Kidney (tissue), 14 donors: ENCODE measurements around the gene GPC5. TPM values are rescaled to one million over a fixed set of nuclear protein-coding genes. Genes with fewer than 3 reads are reported as not detected.
A peak's percentile ranks its signal among the peaks of the same experiment; 100 is the strongest.

ENCODE experiments used
- DNase-seq, 5 donors: peaks; one replicate each; pipeline ENCODE4 v3.0.0-alpha.2; 2013 to 2020
- FAIRE-seq: peaks from 2 replicates; lab custom pipeline; 2012; peaks lifted over from hg19 to GRCh38; lab: Jason Lieb, UNC
- H3K27ac ChIP-seq, 2 donors: one replicate each; pipeline ENCODE4 v1.7.0; 2013; ENCODE audit warnings: low read depth in 2 of 2, low read length in 2 of 2, inconsistent platforms in 1 of 2
- H3K27me3 ChIP-seq: one replicate; pipeline ENCODE4 v1.7.1; 2013; ENCODE audit warnings: low read length, inconsistent platforms; ENCODE audit not compliant: control insufficient read depth, insufficient read depth
- H3K36me3 ChIP-seq, 3 donors: one replicate each; pipeline versions ENCODE4 v1.7.0 to v1.7.1; 2013; ENCODE audit warnings: low read length in 3 of 3, control low read depth in 1 of 3, inconsistent platforms in 1 of 3; ENCODE audit not compliant: insufficient read depth in 3 of 3, control insufficient read depth in 2 of 3
- H3K4me1 ChIP-seq, 3 donors: one replicate each; pipeline versions ENCODE4 v1.7.0 to v1.7.1; 2013; ENCODE audit warnings: low read length in 3 of 3, inconsistent platforms in 1 of 3, low read depth in 1 of 3; ENCODE audit not compliant: control insufficient read depth in 2 of 3, insufficient read depth in 2 of 3
- H3K4me3 ChIP-seq, 3 donors: one replicate each; pipeline versions ENCODE4 v1.7.0 to v1.8.1; 2013; ENCODE audit warnings: low read length in 3 of 3, control low read depth in 1 of 3, inconsistent platforms in 1 of 3
- H3K9ac ChIP-seq, 3 donors: one replicate each; pipeline versions ENCODE4 v1.7.0 to v1.7.1; 2013; ENCODE audit warnings: low read length in 3 of 3, control low read depth in 1 of 3, inconsistent platforms in 1 of 3
- H3K9me3 ChIP-seq, 3 donors: one replicate each; pipeline versions ENCODE4 v1.7.0 to v1.7.1; 2013; ENCODE audit warnings: low read length in 3 of 3, control low read depth in 1 of 3, inconsistent platforms in 1 of 3; ENCODE audit not compliant: control insufficient read depth in 2 of 3, insufficient read depth in 1 of 3
- CTCF ChIP-seq: IDR thresholded peaks from 3 replicates; pipeline ENCODE4 v1.5.1; 2012; ENCODE audit warnings: mild to moderate bottlenecking, moderate library complexity, borderline replicate concordance; ENCODE audit not compliant: insufficient read depth; ENCODE audit errors: extremely low read depth
- intact Hi-C: fragments of 100-400 bp; cut with DNase I; formaldehyde crosslinking; loops from one replicate; pipeline ENCODE4 v1.11.1; 2022
- polyA plus RNA-seq: library from polyadenylated mRNA; stranded (reverse); fragments of 350-450 nt; fragmentation: Illumina TruSeq; extraction: RNeasy Lipid Tissue Mini Kit (QIAGEN cat#74804); gene quantifications from one replicate; pipeline ENCODE4 v1.2.3, GENCODE V29; 2014; ENCODE audit warnings: low read depth, low replicate concordance; ENCODE audit not compliant: insufficient read depth
- total RNA-seq: library from RNA; stranded (reverse); fragmentation: NEBNext Ultra II Directional; extraction: Animal tissue kit (Norgen Biotek cat#: 25700); gene quantifications from one replicate; pipeline ENCODE4 v1.2.1, GENCODE V29; 2021
- donor health status: control.
- donor health status: control.
- donor health status: control.
- donor health status: control.
- donor health status: control.
- donor health status: DM: yes; HTN: yes; CAD: no.
- donor health status: Normal renal cell carcinoma (clear cell type).

The GPC5 gene
- total and polyA plus RNA-seq, 2 donors from 2014 or later, result 0.47 to 6.8 TPM

DNA sequence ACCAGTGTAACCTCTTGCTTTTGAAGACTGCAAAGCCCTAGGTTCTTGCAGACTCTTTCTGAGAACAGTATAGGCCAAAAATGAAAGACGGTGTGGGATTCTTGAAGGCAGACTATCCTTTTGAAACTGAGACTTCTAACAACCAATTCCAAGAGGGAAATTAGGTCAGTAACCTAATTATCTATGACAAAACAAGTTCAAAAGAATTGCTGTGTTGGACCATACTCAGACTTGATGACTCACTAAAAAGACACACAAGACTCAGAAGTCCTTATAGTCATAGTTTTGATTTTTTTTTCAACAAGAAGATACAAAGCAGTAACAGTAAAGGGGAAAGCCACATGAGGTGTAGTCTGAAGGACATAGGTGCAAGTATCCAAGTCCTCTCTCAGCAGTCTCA, 1204.1 kb downstream of the GPC5 start:
- H3K9me3 ChIP-seq, result no peaks in the 10 kb centered on the region
- no peak overlapping the region for H3K4me3 ChIP-seq
- H3K27me3 ChIP-seq, result no peaks in the 10 kb centered on the region
- FAIRE-seq (no peak), DNase-seq (no peak)
- TF ChIP-seq CTCF, result no peak
- no peaks in the 10 kb centered on the region for H3K36me3 ChIP-seq
- no peaks in the 10 kb centered on the region for H3K4me1 ChIP-seq
- H3K27ac ChIP-seq, result no peak overlapping the region
- intact Hi-C loops, result no loop called here
- H3K9ac ChIP-seq, result no peak overlapping the region

DNA sequence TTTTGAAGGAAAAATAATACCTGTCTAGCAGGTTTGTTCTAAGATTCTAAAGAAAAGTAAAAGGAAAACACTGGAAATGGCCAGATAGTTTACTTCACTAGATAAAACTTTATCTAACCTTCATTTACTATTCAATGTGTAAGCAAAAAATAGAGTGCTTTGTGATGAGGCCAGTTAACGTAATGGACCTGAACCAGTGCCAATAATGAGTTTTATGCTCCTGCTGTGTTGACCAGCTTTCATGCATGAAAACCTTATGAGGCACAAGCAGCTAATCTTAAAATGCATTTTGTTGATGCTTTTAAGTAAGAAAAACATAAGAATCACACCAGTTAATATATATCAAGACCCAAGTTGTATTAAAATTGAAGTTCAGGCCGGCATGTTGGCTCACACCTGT, 1211.0 kb downstream of the GPC5 start:
- Histone ChIP-seq H3K27ac (no peak overlapping the region), H3K9ac (no peak overlapping the region), H3K27me3 (no peaks in the 10 kb centered on the region), H3K4me3 (no peak overlapping the region), H3K4me1 (no peaks in the 10 kb centered on the region), H3K36me3 (no peaks in the 10 kb centered on the region), H3K9me3 (no peaks in the 10 kb centered on the region)
- FAIRE-seq (no peak), DNase-seq (peak in 1 of 5 donors; percentile 5)
- no peak for TF ChIP-seq CTCF
- intact Hi-C loops, result no loop called here

GRCh38 chr13:92612892-92613291, 1214.5 kb downstream of the GPC5 start:
- Histone ChIP-seq H3K9ac (no peak overlapping the region), H3K27me3 (no peaks in the 10 kb centered on the region), H3K4me1 (no peaks in the 10 kb centered on the region), H3K36me3 (no peaks in the 10 kb centered on the region), H3K9me3 (no peaks in the 10 kb centered on the region), H3K4me3 (no peak overlapping the region), H3K27ac (no peak overlapping the region)
- no peak for TF ChIP-seq CTCF
- intact Hi-C loops, result no loop called here
- DNase-seq (no peak), FAIRE-seq (no peak)

DNA sequence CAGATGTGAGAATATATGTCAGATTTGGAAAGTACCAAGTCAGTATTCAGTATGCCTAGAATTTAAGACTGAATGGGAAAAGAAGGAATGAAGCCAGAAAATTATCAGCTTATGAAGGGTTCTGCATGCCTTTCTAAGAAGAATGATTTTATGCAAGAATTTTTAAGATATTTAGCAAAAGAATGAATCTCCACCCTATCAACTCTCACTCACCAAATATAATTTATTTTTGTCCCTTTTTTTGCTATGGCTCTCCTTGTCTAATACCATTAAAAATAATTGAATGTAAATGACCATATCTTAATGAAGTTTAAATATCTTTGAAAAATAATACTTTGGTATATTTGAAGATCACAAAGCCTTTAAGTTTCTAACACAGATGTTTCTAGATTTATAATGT, 1215.5 kb downstream of the GPC5 start:
- Histone ChIP-seq H3K4me3 (no peak overlapping the region), H3K9me3 (no peaks in the 10 kb centered on the region), H3K27ac (no peak overlapping the region), H3K27me3 (no peaks in the 10 kb centered on the region), H3K9ac (no peak overlapping the region), H3K4me1 (no peaks in the 10 kb centered on the region), H3K36me3 (no peaks in the 10 kb centered on the region)
- DNase-seq, result no peak
- FAIRE-seq, result no peak
- TF ChIP-seq CTCF, result no peak
- intact Hi-C loops, result no loop called here
